Neuronal stem cell (in vitro differentiated cells): ENCODE results near the gene PTPRD.

Experiments
- DNase-seq: peaks from one replicate; pipeline ENCODE4 v3.0.0-alpha.2; 2013; ENCODE audit warnings: low spot score
- H2AFZ ChIP-seq: one replicate; pipeline ENCODE4 v1.6.1; 2013; ENCODE audit warnings: mild to moderate bottlenecking, low read length, inconsistent platforms
- H2AK5ac ChIP-seq: 2 replicates; pipeline ENCODE4 v1.6.1; 2013; ENCODE audit warnings: low read depth, mild to moderate bottlenecking, inconsistent platforms, low read length, moderate library complexity, mixed read lengths
- H2BK120ac ChIP-seq: 2 replicates; pipeline ENCODE4 v1.6.1; 2013; ENCODE audit warnings: low read depth, mild to moderate bottlenecking, inconsistent platforms, low read length, moderate library complexity, mixed read lengths
- H2BK12ac ChIP-seq: one replicate; pipeline ENCODE4 v1.6.1; 2013; ENCODE audit warnings: low read length, inconsistent platforms
- H2BK15ac ChIP-seq: 2 replicates; pipeline ENCODE4 v1.6.1; 2013; ENCODE audit warnings: mild to moderate bottlenecking, low read length, inconsistent platforms, mixed read lengths
- H2BK5ac ChIP-seq: one replicate; pipeline ENCODE4 v1.6.1; 2013; ENCODE audit warnings: inconsistent platforms, mild to moderate bottlenecking, low read length, moderate library complexity
- H3K14ac ChIP-seq: one replicate; pipeline ENCODE4 v1.6.1; 2013; ENCODE audit warnings: low read length, inconsistent platforms
- H3K18ac ChIP-seq: 2 replicates; pipeline ENCODE4 v1.6.1; 2013; ENCODE audit warnings: low read length, inconsistent platforms
- H3K23ac ChIP-seq: 2 replicates; pipeline ENCODE4 v1.6.1; 2013; ENCODE audit warnings: low read depth, mild to moderate bottlenecking, mixed read lengths, low read length, inconsistent platforms; ENCODE audit not compliant: poor library complexity
- H3K27ac ChIP-seq: replicated peaks from 3 replicates; pipeline ENCODE4 v1.5.1; 2013; ENCODE audit warnings: low read length, inconsistent platforms
- H3K27me3 ChIP-seq, 3 experiments: 2 replicates each; pipeline ENCODE4 v1.6.1; 2013; ENCODE audit warnings: low read length in 3 of 3, mild to moderate bottlenecking in 2 of 3, inconsistent platforms in 1 of 3, low read depth in 1 of 3, mixed read lengths in 1 of 3, moderate library complexity in 1 of 3; ENCODE audit not compliant: control insufficient read depth in 3 of 3, insufficient read depth in 3 of 3
- H3K36me3 ChIP-seq, 2 donors: replicated peaks in 1 of 2; 2 replicates each; pipeline ENCODE4 v1.6.1; 2013; ENCODE audit warnings: low read length in 2 of 2; ENCODE audit not compliant: control insufficient read depth in 2 of 2, insufficient read depth in 2 of 2
- H3K4ac ChIP-seq: 2 replicates; pipeline ENCODE4 v1.6.1; 2013; ENCODE audit warnings: inconsistent platforms, mild to moderate bottlenecking, low read length, moderate library complexity
- H3K4me1 ChIP-seq, 2 donors: 1 replicate in 1 of 2; 2 replicates in 1 of 2; pipeline ENCODE4 v1.6.1; 2013; ENCODE audit warnings: low read length in 2 of 2, low read depth in 1 of 2; ENCODE audit not compliant: control insufficient read depth in 2 of 2, insufficient read depth in 1 of 2
- H3K4me2 ChIP-seq: one replicate; pipeline ENCODE4 v1.6.1; 2013; ENCODE audit warnings: mild to moderate bottlenecking, low read length, inconsistent platforms; ENCODE audit not compliant: insufficient read depth, poor library complexity, severe bottlenecking
- H3K4me3 ChIP-seq, 2 donors: 2 replicates each; pipeline ENCODE4 v1.5.1; 2013; ENCODE audit warnings: low read length in 2 of 2, mild to moderate bottlenecking in 2 of 2, inconsistent platforms in 1 of 2, moderate library complexity in 1 of 2
- H3K79me1 ChIP-seq: one replicate; pipeline ENCODE4 v1.6.1; 2013; ENCODE audit warnings: low read depth, mild to moderate bottlenecking, inconsistent platforms, low read length, moderate library complexity
- H3K9ac ChIP-seq: one replicate; pipeline ENCODE4 v1.6.1; 2013; ENCODE audit warnings: mild to moderate bottlenecking, low read depth, low read length, inconsistent platforms; ENCODE audit not compliant: poor library complexity
- H3K9me3 ChIP-seq, 2 donors: replicated peaks in 1 of 2; 2 replicates each; pipeline versions ENCODE3 to v1.6.1; 2013; ENCODE audit warnings: low read length in 2 of 2, mild to moderate bottlenecking in 2 of 2, inconsistent platforms in 1 of 2, low read depth in 1 of 2, mixed read lengths in 1 of 2, moderate library complexity in 1 of 2; ENCODE audit not compliant: control insufficient read depth in 2 of 2, insufficient read depth in 1 of 2
- H4K8ac ChIP-seq: one replicate; pipeline ENCODE4 v1.6.1; 2013; ENCODE audit warnings: low read depth, mild to moderate bottlenecking, inconsistent platforms, low read length, moderate library complexity
- H4K91ac ChIP-seq: one replicate; pipeline ENCODE4 v1.6.1; 2013; ENCODE audit warnings: low read length, low read depth, mild to moderate bottlenecking, inconsistent platforms; ENCODE audit not compliant: poor library complexity
- WGBS, 2 donors: extraction: QIAGEN DNeasy Blood & Tissue Kit; methylation state at CpG; one replicate each; pipeline ENCODE4 v1.1.7; 2013; ENCODE audit warnings: missing lambda C conversion rate in 2 of 2, mixed read lengths in 1 of 2; ENCODE audit not compliant: insufficient read length in 2 of 2, insufficient replicate concordance in 1 of 2; ENCODE audit errors: extremely low coverage in 2 of 2; 5-methylcytosine and 5-hydroxymethylcytosine counted together

The PTPRD gene

DNA sequence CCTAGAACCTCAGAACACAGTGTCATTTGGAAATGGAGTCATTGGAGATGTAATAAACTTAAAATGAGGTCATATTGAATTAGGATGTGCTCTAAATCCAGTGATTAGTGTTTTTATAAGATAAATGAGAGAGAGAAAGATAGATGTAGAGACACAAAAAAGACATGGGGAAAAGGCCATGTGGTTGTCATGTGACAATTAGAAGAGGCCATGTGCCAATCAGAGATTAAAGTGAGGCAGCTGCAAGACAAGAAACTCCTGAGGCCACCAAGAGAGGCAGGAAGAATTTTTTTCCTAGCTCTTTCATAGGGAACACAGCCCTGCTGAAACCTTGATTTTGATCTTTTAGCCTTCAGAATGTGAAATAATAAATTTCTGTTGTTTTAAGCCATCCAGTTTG, 1307.2 kb downstream of the PTPRD start:
- Histone ChIP-seq H3K79me1 (no peaks in the 10 kb centered on the region), H2BK5ac (no peak overlapping the region), H3K36me3 (no peaks in the 10 kb centered on the region), H2AFZ (no peak overlapping the region), H2BK12ac (no peak overlapping the region), H2AK5ac (no peak overlapping the region), H4K91ac (no peak overlapping the region), H3K23ac (no peak overlapping the region), H3K4me1 (no peaks in the 10 kb centered on the region), H4K8ac (no peak overlapping the region), H3K18ac (no peak overlapping the region), H3K9ac (no peak overlapping the region), H3K27ac (no peak overlapping the region), H3K14ac (no peak overlapping the region), H3K4me2 (no peak overlapping the region), H3K4me3 (no peak overlapping the region), H3K27me3 (no peaks in the 10 kb centered on the region), H3K9me3 (no peaks in the 10 kb centered on the region), H2BK15ac (no peak overlapping the region), H3K4ac (no peak overlapping the region), H2BK120ac (no peak overlapping the region)
- no peak for DNase-seq

GRCh38 chr9:9299134-9299533, 1313.7 kb downstream of the PTPRD start:
- peaks cover 0 to 1% of the 10 kb centered on the region in 2 donors for H3K4me1 ChIP-seq
- WGBS, 2 donors = no CpG with 5 or more reads among the region's 1 CpG
- H3K4me2 ChIP-seq = no peak overlapping the region
- H4K8ac ChIP-seq = no peak overlapping the region
- no peak overlapping the region for H2BK5ac ChIP-seq
- no peak overlapping the region for H3K14ac ChIP-seq
- no peaks in the 10 kb centered on the region for H3K9me3 ChIP-seq
- no peak overlapping the region for H2AFZ ChIP-seq
- H3K27me3 ChIP-seq = no peaks in the 10 kb centered on the region
- no peak for DNase-seq
- no peak overlapping the region for H2BK12ac ChIP-seq
- H4K91ac ChIP-seq = no peak overlapping the region
- no peak overlapping the region for H3K4me3 ChIP-seq
- no peak overlapping the region for H3K4ac ChIP-seq
- H3K79me1 ChIP-seq = no peaks in the 10 kb centered on the region
- no peak overlapping the region for H2AK5ac ChIP-seq
- no peak overlapping the region for H2BK15ac ChIP-seq
- H3K23ac ChIP-seq = no peak overlapping the region
- H3K27ac ChIP-seq = no peak overlapping the region
- H2BK120ac ChIP-seq = no peak overlapping the region
- no peak overlapping the region for H3K18ac ChIP-seq
- H3K9ac ChIP-seq = no peak overlapping the region
- no peaks in the 10 kb centered on the region for H3K36me3 ChIP-seq

DNA sequence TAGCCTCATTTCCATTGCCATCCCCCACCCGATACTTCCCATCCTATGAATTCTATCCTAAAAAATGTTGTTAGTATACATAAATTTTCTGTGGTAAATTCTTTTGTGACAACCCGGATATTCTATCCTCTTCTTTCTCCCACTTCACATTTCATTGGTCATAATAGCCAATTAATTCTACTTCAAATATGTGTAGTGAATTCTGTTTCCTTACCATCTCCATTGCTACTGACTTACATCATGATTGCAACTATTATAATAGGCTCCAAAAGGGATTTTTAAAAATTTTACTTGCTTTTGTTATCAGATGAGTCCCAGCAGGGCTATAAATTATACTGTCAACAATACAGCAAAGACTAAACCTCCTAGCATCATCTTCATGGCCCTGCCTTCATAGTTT, 1326.8 kb downstream of the PTPRD start:
- Histone ChIP-seq H2BK15ac (no peak overlapping the region), H3K4me2 (no peak overlapping the region), H3K36me3 (no peaks in the 10 kb centered on the region), H4K91ac (no peak overlapping the region), H3K14ac (no peak overlapping the region), H3K9me3 (no peaks in the 10 kb centered on the region), H3K27me3 (no peaks in the 10 kb centered on the region), H3K79me1 (no peaks in the 10 kb centered on the region), H3K4me3 (no peak overlapping the region), H3K4ac (no peak overlapping the region), H3K27ac (no peak overlapping the region), H2BK12ac (no peak overlapping the region), H3K23ac (no peak overlapping the region), H2BK120ac (no peak overlapping the region), H3K18ac (no peak overlapping the region), H2AFZ (no peak overlapping the region), H3K4me1 (no peaks in the 10 kb centered on the region), H2BK5ac (no peak overlapping the region), H3K9ac (no peak overlapping the region), H4K8ac (no peak overlapping the region), H2AK5ac (no peak overlapping the region)
- DNase-seq = no peak
- WGBS, 2 donors = no CpG with 5 or more reads among the region's 2 CpGs

- Histone ChIP-seq H3K4me1 (no peaks in the 10 kb centered on the region), H3K14ac (no peak overlapping the region)
- WGBS, 2 donors = no CpG with 5 or more reads among the region's 2 CpGs
Observed at GRCh38 chr9:9284201-9284600, 1328.6 kb downstream of the PTPRD start.

More at GRCh38 chr9:9284201-9284600, 1328.6 kb downstream of the PTPRD start:
- no peak for DNase-seq
- Histone ChIP-seq H4K91ac (no peak overlapping the region), H3K4me3 (no peak overlapping the region), H3K27me3 (no peaks in the 10 kb centered on the region), H4K8ac (no peak overlapping the region), H3K4me2 (no peak overlapping the region), H3K9ac (no peak overlapping the region), H3K18ac (no peak overlapping the region), H2AK5ac (no peak overlapping the region), H3K9me3 (no peaks in the 10 kb centered on the region), H2BK5ac (no peak overlapping the region), H2BK12ac (no peak overlapping the region), H3K23ac (no peak overlapping the region), H2BK120ac (no peak overlapping the region), H3K36me3 (no peaks in the 10 kb centered on the region), H3K27ac (no peak overlapping the region), H2AFZ (no peak overlapping the region), H3K79me1 (no peaks in the 10 kb centered on the region), H2BK15ac (no peak overlapping the region), H3K4ac (no peak overlapping the region)
